Muscle of arm (tissue), 14 donors: ENCODE measurements around the gene ZIC1. TPM values are rescaled to one million over a fixed set of nuclear protein-coding genes. Genes with fewer than 3 reads are reported as not detected.

ENCODE experiments used
- DNase-seq: peaks from one replicate; pipeline ENCODE4 v3.0.0-alpha.2; 2013
- long read RNA-seq, 11 donors: transcript quantifications; one replicate each; lab custom pipeline, GENCODE V29; 2026
- polyA plus RNA-seq, 12 donors: library from polyadenylated mRNA; unstranded; fragments of 120-200 nt; gene quantifications; one replicate each; pipeline ENCODE4 v1.2.1, GENCODE V29; 2013; ENCODE audit not compliant: insufficient read length in 12 of 12

The ZIC1 gene
- polyA plus RNA-seq = 10 to 100 TPM in 10 of 12 donors, 1 to 10 TPM in 1, not detected in 1; 8.9 to 35.6 (median 25.7) TPM
- long read RNA-seq, donor 1 = 0 reads
- long read RNA-seq, donor 2, full-length matches to known transcripts = 8 of 8 reads
- long read RNA-seq, donor 2, partial matches to known transcripts = 0 of 8 reads
- long read RNA-seq, donor 2, other reads (novel, unspliced or antisense) = 0 of 8 reads
- long read RNA-seq, donor 3, full-length matches to known transcripts = 4 of 4 reads
- long read RNA-seq, donor 3, partial matches to known transcripts = 0 of 4 reads
- long read RNA-seq, donor 3, other reads (novel, unspliced or antisense) = 0 of 4 reads
- long read RNA-seq, donor 4, full-length matches to known transcripts = 1 of 1 reads
- long read RNA-seq, donor 4, partial matches to known transcripts = 0 of 1 reads
- long read RNA-seq, donor 4, other reads (novel, unspliced or antisense) = 0 of 1 reads
- long read RNA-seq, donor 5, full-length matches to known transcripts = 19 of 19 reads
- long read RNA-seq, donor 5, partial matches to known transcripts = 0 of 19 reads
- long read RNA-seq, donor 5, other reads (novel, unspliced or antisense) = 0 of 19 reads
- long read RNA-seq, donor 6, full-length matches to known transcripts = 2 of 2 reads
- long read RNA-seq, donor 6, partial matches to known transcripts = 0 of 2 reads
- long read RNA-seq, donor 6, other reads (novel, unspliced or antisense) = 0 of 2 reads
- long read RNA-seq, donor 7, full-length matches to known transcripts = 6 of 6 reads
- long read RNA-seq, donor 7, partial matches to known transcripts = 0 of 6 reads
- long read RNA-seq, donor 7, other reads (novel, unspliced or antisense) = 0 of 6 reads
- long read RNA-seq, donor 8, full-length matches to known transcripts = 16 of 30 reads
- long read RNA-seq, donor 8, partial matches to known transcripts = 14 of 30 reads
- long read RNA-seq, donor 8, other reads (novel, unspliced or antisense) = 0 of 30 reads
- long read RNA-seq, donor 9, full-length matches to known transcripts = 4 of 11 reads
- long read RNA-seq, donor 9, partial matches to known transcripts = 7 of 11 reads
- long read RNA-seq, donor 9, other reads (novel, unspliced or antisense) = 0 of 11 reads
- long read RNA-seq, donor 10, full-length matches to known transcripts = 9 of 14 reads
- long read RNA-seq, donor 10, partial matches to known transcripts = 5 of 14 reads
- long read RNA-seq, donor 10, other reads (novel, unspliced or antisense) = 0 of 14 reads
- long read RNA-seq, donor 11, full-length matches to known transcripts = 7 of 7 reads
- long read RNA-seq, donor 11, partial matches to known transcripts = 0 of 7 reads
- long read RNA-seq, donor 11, other reads (novel, unspliced or antisense) = 0 of 7 reads

DNA sequence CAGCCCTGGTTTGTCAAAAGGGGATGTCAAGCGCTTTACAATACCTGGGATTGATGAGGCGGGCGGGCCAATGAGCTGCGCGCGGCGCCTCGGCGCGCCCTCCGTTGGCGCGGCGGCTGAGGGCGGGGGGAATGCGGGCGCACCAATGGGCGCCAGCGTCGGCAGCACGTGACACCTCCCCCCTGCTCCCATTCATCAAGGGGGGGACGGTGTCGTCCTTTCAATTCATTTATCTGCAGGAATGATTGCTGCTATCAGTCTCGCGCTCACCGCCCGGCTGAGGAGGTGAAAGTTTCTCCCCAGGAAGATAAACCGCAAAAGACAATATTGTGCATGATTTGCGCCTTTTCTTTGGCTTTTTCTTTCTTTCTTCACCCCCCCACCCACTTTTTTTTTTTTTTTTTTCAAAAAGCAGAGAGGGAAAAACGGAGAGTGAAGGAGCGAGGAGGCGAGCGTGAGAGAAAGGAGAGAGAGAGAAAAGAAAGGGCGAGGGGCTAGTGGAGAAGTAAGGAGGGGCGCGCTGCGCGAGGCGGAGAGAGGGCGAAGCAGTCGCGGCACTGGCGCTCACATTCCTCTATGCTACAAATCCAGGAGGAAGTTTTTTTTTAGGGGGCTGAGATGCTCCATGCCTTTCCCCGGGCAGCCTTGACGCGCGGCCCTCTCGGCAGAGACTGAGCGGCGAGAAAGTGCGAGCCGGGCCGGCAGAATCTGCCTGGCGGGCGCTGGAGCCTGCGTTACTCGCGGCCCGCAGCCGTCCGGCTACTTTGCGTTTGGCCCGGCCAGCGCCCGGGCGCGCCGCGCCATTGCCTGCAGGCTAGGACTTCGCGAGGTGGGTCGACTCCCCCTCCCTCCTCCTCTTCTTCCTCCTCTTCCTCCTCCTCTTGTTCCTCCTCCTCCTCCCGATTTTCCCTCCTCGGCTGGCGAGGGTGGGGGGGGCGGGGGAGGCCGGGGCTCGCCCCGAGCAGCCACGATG lies at the start of gene ZIC1:
TSS of gene ZIC1 (plus strand) at position 223 of the 973 bp plus-strand sequence. CDS start at position 971, 748 bp downstream.
- DNase-seq = no peak

DNA sequence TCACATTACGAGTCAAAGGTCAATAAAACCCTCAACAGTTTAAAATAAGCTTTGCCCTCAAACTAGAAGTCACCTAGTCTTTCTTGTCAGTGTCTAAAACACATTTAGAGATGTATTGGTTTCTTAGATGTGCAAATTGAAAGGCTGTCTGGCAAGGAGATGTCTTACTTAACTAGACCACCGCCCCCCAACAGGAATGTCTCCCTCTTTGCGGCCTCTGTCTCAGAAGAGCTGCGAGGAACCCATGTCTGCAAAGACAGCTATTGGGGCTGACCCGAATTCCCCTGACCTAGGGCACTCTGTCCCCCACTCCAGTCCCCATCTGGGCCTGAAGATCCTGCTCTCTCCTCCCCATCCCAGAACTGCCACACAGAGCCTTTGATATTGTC lies 49.1 kb upstream of the ZIC1 start:
- no peak for DNase-seq

- no peak for DNase-seq
Observed at GRCh38 chr3:147360646-147361453, 48.3 kb upstream of the ZIC1 start.

DNA sequence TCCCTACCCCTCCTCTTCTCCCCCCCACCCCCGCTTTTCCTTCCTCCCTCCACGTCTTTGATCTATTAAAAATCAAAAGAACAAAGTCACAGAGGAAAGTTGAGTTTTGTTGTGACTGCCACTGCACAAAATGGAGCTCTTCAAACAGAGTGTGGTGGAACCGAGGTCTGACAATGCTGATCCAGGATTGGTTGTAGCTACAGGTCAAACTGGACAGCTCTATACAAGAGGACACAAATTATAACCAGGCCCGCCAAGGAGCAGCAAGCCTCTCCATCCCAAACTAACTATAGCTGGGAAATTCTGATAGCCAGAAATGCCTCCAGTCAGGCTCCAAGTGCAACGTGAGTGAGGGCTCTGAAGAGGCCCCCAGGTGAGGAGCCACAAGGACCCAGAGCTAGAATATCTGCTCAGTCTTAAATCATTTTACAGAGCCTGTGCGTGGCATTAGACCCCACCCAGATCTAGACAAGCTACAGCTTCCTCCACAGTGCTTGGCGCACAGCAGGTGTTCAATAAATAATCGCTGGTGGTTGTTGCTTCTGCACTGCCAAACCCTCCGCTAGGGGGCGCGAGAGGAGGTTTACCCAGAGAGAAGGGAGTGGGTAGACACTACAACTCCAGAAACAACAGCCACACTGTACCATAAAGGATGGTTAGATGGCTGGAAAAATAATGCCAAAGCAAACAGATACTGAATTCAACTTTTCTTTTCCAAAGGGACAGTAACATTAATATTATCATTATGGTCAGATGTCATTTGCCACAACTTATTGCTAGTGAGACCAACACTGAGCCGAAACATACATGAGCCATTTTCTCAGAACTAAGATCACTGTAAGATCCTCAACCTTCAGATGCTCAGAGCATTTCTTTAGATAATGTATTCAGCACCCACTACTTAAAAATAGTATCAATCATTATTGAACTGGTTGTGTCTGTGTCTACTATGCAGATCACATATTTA lies 47.4 kb upstream of the ZIC1 start:
- no peak for DNase-seq

DNA sequence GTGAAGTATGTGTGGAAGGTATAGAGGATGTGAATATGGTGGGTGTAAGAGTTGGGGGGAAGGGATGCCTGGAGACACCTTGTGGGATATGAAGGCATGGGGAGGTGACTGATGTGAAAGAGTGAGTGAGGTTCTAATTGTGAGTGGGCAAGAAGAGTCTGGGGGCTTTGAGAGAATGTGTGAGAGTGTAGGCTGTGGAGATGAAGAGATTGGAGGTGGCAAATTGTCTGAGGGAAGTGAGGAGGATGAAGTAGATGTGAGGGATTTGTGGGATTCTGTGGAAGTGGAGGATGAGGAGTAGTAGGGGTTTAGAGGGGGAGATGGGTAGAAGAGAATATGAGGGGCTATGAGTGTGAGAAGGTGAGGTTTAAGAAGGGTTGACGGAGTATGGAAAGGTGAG lies 44.4 kb upstream of the ZIC1 start:
- no peak for DNase-seq

- DNase-seq = no peak
Observed at GRCh38 chr3:147365196-147366115, 43.7 kb upstream of the ZIC1 start.

- DNase-seq = no peak
Observed at GRCh38 chr3:147367676-147368075, 41.5 kb upstream of the ZIC1 start.

DNA sequence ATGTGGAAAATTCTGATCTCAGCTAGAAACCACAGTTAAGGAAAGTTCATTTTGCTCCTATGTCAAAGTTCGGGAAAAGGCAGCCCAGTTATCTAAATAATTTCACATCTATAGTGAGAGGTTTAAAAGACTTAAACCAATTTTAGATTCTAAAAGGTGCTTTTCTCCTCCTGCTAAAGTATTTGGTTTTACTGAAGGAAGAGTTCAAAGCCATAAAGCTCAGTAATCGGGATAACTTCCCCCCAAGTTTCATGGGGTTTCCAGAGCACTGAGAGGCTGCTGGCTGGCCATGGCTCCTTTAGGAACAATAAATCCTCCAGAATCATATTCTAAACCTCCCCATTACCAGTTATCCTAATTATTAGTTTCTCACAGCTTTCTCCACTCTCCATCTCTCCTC lies 41.0 kb upstream of the ZIC1 start:
- no peak for DNase-seq

GRCh38 chr3:147368561-147369221 lies 40.5 kb upstream of the ZIC1 start:
- DNase-seq = no peak

DNA sequence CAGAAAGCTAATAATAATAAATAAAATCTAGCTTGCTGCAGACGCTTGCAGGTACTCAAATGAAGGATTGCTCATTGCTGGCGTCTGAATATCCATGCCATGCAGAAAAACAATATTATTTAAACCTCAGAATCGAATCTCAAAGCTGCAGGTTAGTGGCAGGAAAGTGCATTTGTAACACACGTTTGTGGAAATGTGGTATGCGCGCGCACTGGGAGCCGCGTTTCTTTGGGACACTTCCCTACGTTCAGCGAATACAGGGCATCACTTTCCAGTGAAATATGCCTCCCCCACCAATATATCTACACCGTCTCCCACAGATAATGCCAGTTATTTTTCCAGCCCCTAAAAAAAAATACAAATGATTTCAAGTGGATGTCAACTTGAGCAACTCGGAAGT lies 39.9 kb upstream of the ZIC1 start:
- DNase-seq = no peak

- DNase-seq = no peak
Observed at GRCh38 chr3:147369661-147370123, 39.5 kb upstream of the ZIC1 start.

GRCh38 chr3:147370349-147370748 lies 38.8 kb upstream of the ZIC1 start:
- no peak for DNase-seq

GRCh38 chr3:147371140-147371539 lies 38.0 kb upstream of the ZIC1 start:
- no peak for DNase-seq

DNA sequence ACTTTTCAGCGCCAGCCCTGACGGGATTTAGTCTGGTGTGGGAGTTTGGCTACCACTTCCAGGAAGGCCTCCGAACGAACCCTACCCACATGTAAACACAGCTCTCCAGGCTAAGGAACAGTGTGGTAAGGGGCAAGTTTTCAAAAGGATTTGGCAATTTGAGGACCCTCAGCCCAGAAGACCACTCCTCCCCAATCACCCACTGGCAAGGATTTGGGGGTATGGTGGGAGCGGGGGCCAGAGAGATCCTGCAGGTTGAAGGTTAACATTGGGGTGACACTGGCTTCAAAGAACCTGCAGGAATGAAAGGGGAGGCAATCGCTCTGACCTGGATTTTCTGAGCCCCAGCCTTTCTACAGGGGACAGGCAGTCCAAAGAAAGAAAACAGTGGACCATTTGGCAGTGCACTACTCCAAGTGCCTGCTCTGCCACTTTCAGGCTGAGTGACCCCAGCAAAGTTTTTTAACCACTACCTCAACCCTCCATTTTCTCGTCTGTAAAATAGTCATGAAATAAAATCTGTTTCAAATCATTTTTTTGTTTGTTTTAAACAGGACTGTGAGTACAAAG lies 37.3 kb upstream of the ZIC1 start:
- no peak for DNase-seq

DNA sequence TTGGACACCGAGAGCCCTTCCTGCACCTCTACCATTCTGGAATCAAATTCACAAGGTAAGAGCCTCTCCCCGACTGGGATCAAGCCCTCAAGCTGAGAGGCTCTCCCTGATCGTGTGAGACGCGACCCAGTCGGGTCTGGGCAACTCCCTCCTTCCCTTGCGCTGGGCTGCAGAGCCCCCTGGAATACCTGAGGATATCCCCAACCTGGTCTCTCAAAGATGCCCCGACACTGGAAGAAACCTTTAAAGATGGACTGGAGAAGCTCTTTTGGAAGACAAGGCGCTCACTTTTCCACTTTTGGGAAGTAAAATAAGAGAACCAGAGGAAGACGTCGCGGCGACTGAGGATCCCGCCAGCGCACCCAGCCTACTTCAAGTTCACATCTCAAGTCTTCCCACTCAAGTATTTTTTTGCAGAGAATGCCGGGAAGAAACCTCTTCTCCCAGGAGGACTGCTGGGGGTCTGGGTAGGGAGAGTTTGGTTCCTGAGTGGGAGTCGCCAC lies 36.6 kb upstream of the ZIC1 start:
- no peak for DNase-seq

DNA sequence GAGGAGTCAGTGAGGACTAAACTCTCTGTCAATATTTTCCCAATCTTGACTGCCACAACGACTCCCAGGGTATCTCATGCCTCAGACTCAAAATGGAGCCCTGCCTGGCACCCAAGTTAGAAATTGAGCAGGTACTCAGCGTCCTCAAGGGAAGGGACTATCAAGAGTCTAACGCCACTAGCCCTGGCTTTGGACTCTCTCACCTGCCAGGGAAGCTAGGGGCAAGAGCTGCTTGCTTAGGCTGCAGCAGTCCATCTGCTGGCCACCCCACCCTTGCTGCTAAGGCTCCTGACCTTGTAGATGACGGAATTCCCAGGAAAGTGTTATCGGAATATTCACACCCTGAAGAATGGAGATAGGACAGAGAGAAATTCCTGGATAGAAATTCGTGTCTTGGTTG lies 35.9 kb upstream of the ZIC1 start:
- no peak for DNase-seq
